Erythroblast (primary cell): ENCODE measurements around the gene SNX5.

ENCODE experiments used
- GATA1 ChIP-seq: IDR thresholded peaks from 2 replicates; pipeline ENCODE4 v1.6.1; 2011; ENCODE audit warnings: low read depth, mild to moderate bottlenecking, control low read depth, low read length, moderate library complexity
- POLR2A ChIP-seq: IDR thresholded peaks from 2 replicates; pipeline ENCODE4 v1.6.1; 2011; ENCODE audit warnings: mild to moderate bottlenecking, low read length

DNA sequence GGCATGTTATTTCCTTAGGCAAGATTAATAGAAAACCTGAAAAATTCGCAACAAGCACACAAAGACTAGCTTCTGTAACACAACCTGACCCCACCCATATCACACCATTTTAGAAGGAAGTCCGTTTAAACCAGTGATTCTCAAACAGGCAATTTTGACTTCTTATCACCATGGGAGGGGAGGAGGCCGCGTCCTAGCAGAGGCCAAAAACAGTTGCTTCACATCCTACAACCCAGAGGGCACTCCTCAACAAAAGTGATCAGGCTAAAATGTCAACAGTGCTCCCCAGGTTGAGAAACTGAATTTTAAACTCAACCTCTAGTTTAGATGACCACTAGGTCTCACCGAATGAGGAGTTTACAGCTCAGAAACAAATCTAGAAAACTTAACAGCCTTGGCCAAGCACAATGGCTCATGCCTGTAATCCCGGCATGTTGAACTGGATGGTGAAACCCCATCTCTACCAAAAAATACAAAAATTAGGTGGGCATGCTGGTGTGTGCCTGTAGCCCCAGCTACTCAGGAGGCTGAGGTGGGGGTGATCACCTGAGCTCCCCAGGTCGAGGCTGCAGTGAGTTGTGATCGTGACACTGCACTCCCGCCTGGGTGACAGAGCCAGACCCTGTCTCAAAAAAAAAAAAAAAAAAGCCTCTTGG is 3.4 kb downstream of the SNX5 start:
- TF ChIP-seq POLR2A (peak; percentile 71), GATA1 (no peak)
